ENCODE data around the gene ROCK1.

The ROCK1 gene

DNA sequence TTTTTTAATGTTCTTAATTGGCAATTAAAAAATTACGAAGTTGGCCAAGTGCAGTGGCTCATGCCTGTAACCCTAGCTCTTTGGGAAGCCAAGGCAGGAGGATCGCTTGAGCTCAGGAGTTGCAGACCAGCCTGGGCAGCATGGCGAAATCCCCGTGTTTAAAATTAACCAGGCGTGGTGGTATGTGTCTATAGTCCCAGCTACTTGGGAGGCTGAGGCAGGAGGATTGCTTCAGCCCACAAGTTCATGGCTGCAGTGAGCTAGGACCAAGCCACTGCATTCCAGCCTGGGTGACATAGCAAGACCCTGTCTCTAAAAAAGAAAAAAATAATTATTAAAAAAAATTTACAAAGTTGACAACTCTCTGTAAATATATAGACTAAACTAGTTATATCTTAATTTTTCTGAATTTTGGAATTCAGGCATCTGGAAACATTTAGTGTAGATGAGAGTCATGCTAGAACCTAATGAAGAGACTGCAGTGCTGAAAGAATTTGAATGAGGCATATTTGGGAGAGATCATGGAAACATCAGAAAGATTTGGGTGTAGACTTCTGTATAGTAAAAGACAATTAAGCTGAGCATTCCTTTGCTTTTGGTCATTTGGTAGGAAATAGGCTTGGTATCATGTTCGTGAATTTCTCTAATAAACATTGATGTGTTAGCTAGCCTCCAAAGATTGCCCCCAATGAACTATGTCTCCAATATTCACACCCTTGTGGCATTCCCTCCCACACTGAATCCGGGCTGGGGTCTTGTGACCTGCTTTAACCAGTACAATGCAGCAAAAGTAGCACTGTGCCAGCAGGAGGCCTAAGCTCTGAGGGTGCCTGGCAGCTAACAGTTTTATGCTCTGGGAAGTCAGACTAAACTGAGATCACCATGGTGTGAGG, 4.2 kb upstream of the ROCK1 start:
- TF ChIP-seq, protein P1, sequence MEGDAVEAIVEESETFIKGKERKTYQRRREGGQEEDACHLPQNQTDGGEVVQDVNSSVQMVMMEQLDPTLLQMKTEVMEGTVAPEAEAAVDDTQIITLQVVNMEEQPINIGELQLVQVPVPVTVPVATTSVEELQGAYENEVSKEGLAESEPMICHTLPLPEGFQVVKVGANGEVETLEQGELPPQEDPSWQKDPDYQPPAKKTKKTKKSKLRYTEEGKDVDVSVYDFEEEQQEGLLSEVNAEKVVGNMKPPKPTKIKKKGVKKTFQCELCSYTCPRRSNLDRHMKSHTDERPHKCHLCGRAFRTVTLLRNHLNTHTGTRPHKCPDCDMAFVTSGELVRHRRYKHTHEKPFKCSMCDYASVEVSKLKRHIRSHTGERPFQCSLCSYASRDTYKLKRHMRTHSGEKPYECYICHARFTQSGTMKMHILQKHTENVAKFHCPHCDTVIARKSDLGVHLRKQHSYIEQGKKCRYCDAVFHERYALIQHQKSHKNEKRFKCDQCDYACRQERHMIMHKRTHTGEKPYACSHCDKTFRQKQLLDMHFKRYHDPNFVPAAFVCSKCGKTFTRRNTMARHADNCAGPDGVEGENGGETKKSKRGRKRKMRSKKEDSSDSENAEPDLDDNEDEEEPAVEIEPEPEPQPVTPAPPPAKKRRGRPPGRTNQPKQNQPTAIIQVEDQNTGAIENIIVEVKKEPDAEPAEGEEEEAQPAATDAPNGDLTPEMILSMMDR (IDR thresholded peaks at IDR 0.05; ENCODE audit: low read depth, low read length): peak; percentile 3; the same call in 1 of the 2 replicates
- DNase-seq (ENCODE audit: extremely low read depth, low read depth): peak; percentile 56

DNA sequence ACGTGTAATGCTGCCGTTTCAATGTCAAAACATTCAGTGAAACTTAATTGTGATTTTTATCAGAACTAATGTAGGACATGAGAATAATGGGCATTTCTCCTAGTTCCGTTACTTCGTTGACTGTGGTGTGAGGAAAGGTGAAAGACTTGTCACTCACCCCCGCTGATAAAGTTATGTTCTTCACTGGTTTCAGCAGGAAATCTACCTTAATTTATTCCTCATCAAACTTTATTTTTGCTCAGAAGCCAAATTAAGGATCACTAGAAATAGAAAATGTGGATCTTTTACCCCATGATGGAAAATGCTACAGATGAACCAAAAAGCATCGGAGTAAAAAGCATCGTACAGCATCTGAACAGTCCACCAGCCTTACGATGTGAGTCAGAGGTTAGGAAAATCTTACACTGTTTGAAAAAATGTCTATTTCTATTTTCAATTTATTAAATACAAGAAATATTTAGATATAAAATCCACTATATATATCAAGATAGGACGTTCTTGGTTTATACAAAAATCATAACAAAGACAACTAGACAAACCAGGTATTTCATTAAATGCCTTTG, 1.0 kb upstream of the ROCK1 start:
- DNase-seq (ENCODE audit: extremely low read depth, low read depth): no peak
- TF ChIP-seq, protein P1 (IDR thresholded peaks at IDR 0.05; ENCODE audit: low read depth, low read length): no peak

DNA sequence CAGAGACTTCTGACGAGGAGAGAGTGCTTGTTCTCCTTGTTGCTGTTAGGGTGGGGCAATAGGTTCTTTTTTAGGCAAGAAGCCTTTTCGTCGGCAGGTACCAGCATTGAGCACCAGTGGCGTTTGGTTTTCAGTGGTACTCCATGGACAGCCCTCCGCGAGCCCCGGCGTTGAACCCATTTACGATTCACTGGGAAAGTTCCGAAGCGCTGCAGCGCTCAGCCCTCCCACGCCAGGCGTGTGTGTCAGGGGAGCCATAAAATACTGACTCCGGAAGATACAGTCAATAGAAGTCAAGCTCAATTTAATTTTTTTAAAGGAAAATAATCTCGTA, 494 bp upstream of the ROCK1 start:
- TF ChIP-seq, protein P1 (IDR thresholded peaks at IDR 0.05; ENCODE audit: low read depth, low read length): no peak
- DNase-seq (ENCODE audit: extremely low read depth, low read depth): no peak

DNA sequence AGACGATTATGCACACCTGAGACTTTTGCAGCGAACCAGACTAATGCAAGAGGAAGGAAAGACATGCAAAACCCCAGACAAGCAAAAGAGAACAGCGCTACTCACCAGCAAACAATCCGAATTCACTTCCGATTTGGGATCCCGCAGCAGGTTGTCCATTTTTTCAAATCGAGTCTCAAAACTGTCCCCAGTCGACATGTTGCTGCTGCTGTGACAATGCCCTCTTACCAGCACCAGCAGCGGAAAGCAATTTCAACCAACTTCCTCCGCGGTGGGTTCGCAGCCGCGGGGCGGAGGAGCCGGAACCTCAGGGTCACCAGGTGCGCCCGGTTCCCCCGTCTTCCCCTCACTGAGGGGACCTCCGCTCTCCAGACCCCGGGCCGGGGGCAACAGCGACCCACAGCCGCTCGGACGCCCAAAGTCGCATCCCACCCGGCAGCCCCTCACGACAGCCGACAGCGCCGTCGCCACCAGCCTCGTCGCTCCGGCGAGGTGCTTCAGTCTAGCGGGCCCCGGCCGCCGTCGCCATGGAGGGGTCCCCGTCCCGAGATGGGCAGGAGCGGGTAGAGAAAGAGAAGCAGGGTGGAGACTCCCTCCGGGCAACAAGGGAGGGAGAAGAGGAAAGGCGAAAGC, 784 bp downstream of the ROCK1 start:
- no peak for DNase-seq (ENCODE audit: extremely low read depth, low read depth)
- TF ChIP-seq, protein P1 (IDR thresholded peaks at IDR 0.05; ENCODE audit: low read depth, low read length): no peak

DNA sequence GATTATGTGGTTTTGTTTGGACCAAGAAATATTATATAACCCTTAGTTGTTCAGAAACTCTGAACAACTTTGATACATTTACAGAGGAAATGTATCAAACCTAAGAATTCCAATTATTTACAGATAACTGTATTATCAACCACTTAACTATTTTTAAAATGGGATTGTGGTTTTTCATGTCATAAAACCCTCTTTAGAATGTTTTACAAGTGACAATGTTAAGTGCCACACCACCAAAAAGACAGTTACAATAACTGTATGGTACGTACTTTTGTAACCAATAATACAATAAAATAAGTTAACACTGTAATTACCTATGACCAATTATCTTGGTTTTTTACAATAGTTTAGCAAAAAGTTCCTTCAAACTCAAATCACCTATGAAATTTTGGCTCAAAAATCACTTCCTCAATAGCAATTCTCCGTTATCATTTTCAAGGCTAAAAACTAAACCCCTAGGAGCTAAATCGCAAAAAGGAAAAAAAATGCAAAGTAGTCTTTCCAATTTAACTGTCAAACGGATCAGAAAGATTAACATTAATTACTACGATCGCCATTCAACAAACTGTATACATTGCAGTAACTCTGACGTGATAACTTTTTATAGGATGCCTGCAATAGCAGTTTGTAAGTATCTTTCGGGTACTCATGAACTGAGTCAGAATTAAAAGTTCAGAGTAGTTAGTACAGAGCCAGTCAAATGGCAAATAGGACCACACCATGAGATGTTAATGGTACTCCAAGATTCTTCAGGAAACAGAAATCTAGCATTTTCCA, 1.5 kb downstream of the ROCK1 start:
- TF ChIP-seq, protein P1 (IDR thresholded peaks at IDR 0.05; ENCODE audit: low read depth, low read length): no peak
- DNase-seq (ENCODE audit: extremely low read depth, low read depth): no peak

DNA sequence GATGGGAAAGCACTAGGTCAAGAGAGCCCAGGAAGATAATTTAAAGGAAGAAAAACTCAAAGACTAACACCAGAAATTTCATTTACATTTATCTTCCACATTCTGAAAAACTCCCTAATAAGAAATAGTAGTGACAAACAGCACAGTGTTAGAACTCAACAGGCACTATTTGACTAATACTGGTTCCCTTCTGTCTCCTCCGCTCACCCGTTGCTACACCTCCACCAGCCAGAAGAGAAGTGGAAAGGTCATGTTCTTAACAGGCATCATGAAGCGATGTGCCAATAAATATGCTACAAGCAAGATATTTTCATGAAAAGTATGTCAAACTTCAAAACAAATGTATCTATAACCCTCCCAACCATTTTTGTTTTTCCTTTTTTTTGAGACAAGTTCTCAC, 5.7 kb downstream of the ROCK1 start:
- TF ChIP-seq, protein P1 (IDR thresholded peaks at IDR 0.05; ENCODE audit: low read depth, low read length): no peak
- no peak for DNase-seq (ENCODE audit: extremely low read depth, low read depth)

Data from AG09319 (cell line).